A673 (cell line): Measurements from ENCODE around the gene NLRP9. TPM values are rescaled to one million over a fixed set of nuclear protein-coding genes. Genes with fewer than 3 reads are reported as not detected.
A peak's percentile ranks its signal among the peaks of the same experiment; 100 is the strongest.

ENCODE experiments used
- BruUV-seq: library from RNA; stranded (reverse); fragments of 400-500 nt; replicated peaks from 2 replicates; lab custom pipeline; 2021; lab: Mats Ljungman, UMichigan
- CTCF ChIA-PET: fragments of 300-600 bp; sonication (Branson Sonifier 250); formaldehyde crosslinking; loops from one replicate; lab custom pipeline; 2022; ENCODE audit warnings: antibody characterized with exemption; lab: Charles Lee
- POLR2A ChIA-PET: fragments of 300-600 bp; sonication (Branson Sonifier 250); formaldehyde crosslinking; loops from one replicate; lab custom pipeline; 2022; ENCODE audit warnings: antibody characterized with exemption; ENCODE audit not compliant: low non-redundant PET; lab: Charles Lee
- DNase-seq: peaks from one replicate; pipeline ENCODE4 v3.0.0-alpha.2; 2015; ENCODE audit warnings: low spot score
- H3K27ac ChIP-seq: fragments of 200-600 bp; sonication (generic); 2 replicates; pipeline ENCODE4 v1.5.1; 2016; ENCODE audit warnings: mixed run types, low read depth, mild to moderate bottlenecking, mixed read lengths, antibody characterized with exemption, low read length; ENCODE audit not compliant: poor library complexity, severe bottlenecking
- H3K27me3 ChIP-seq: fragments of 200-600 bp; sonication (generic); replicated peaks from 2 replicates; pipeline ENCODE4 v1.6.1; 2017; ENCODE audit warnings: mixed run types, low read depth, mild to moderate bottlenecking, mixed read lengths, antibody characterized with exemption, low read length; ENCODE audit not compliant: insufficient read depth, poor library complexity
- H3K36me3 ChIP-seq: fragments of 200-600 bp; sonication (generic); 2 replicates; pipeline ENCODE4 v1.6.1; 2016; ENCODE audit warnings: mixed run types, mild to moderate bottlenecking, mixed read lengths, antibody characterized with exemption, low read length; ENCODE audit not compliant: insufficient read depth, poor library complexity, severe bottlenecking
- H3K4me1 ChIP-seq: fragments of 200-600 bp; sonication (generic); 2 replicates; pipeline ENCODE4 v1.6.1; 2017; ENCODE audit warnings: mixed run types, mild to moderate bottlenecking, mixed read lengths, antibody characterized with exemption, low read length; ENCODE audit not compliant: insufficient read depth, poor library complexity, severe bottlenecking
- H3K4me3 ChIP-seq: fragments of 200-600 bp; sonication (generic); 2 replicates; pipeline ENCODE4 v1.5.1; 2016; ENCODE audit warnings: low read depth, mixed run types, mild to moderate bottlenecking, mixed read lengths, low read length; ENCODE audit not compliant: poor library complexity, severe bottlenecking
- H3K9me3 ChIP-seq: fragments of 200-600 bp; sonication (generic); 2 replicates; pipeline ENCODE4 v1.6.1; 2016; ENCODE audit warnings: mixed run types, low read depth, mild to moderate bottlenecking, mixed read lengths, antibody characterized with exemption, low read length; ENCODE audit not compliant: poor library complexity, severe bottlenecking
- EZH2 ChIP-seq: fragments of 200-600 bp; sonication (generic); IDR thresholded peaks from 2 replicates; pipeline ENCODE4 v1.6.1; 2017; ENCODE audit warnings: borderline replicate concordance, low read depth, mild to moderate bottlenecking, mixed read lengths, antibody characterized with exemption, low read length; ENCODE audit not compliant: poor library complexity, severe bottlenecking
- intact Hi-C: fragments of 100-400 bp; cut with micrococcal nuclease; formaldehyde crosslinking; loops from one replicate; pipeline ENCODE4 v1.10.0; 2022; ENCODE audit not compliant: unreplicated experiment
- total RNA-seq: library from RNA; stranded (reverse); gene quantifications from 2 replicates; pipeline ENCODE4 v1.2.3, GENCODE V29; 2021
- TF ChIP-seq, protein P1 (sequence below): fragments of 300-800, 200-600 bp; sonication (generic); conservative IDR thresholded peaks from 2 replicates; pipeline ENCODE4 v1.5.1; 2017; ENCODE audit warnings: low read depth, mild to moderate bottlenecking, antibody characterized with exemption, low read length, moderate library complexity, mixed read lengths

Gene NLRP9
- total RNA-seq, 1 experiment from 2014 or later: not detected

DNA sequence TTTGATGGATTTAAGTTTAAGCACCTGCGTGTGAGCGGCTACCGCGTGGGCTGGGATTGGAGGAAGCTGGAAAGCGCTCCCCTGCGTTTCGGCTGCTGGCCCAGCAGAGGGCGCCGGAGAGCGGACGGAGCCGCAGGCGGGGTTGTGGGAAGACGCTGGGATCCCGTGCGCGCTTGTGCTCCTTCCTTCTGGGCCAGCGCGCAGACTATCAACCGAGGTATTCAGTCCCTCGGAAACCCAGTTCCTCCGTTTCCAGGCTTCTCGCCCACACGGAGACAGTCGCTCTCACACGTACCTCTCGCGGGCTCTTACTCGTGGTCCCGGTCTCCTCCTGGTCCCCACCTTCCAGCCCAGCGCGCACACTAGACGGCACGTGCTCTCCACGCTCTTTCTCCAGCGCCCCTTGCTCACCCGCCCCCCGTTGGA, 34.4 kb downstream of the NLRP9 start:
- H3K9me3 ChIP-seq: no peaks in the 10 kb centered on the region
- no peaks in the 10 kb centered on the region for H3K4me1 ChIP-seq
- ChIA-PET CTCF (interaction anchor here (0.6 to 1.4 kb wide), 2 partner anchors 13 to 106 kb away, joined by 3 to 5 read pairs; no protein-coding TSS in a partner anchor), POLR2A (no interaction called here)
- intact Hi-C loops: loop anchor here (2.0 kb wide), 1 partner anchor 105 kb away; no protein-coding TSS in a partner anchor
- BruUV-seq: no TSS peak
- no peaks in the 10 kb centered on the region for H3K27me3 ChIP-seq
- peaks cover 5% of the 10 kb centered on the region for H3K36me3 ChIP-seq
- TF ChIP-seq EZH2: no peak
- TF ChIP-seq, protein P1, sequence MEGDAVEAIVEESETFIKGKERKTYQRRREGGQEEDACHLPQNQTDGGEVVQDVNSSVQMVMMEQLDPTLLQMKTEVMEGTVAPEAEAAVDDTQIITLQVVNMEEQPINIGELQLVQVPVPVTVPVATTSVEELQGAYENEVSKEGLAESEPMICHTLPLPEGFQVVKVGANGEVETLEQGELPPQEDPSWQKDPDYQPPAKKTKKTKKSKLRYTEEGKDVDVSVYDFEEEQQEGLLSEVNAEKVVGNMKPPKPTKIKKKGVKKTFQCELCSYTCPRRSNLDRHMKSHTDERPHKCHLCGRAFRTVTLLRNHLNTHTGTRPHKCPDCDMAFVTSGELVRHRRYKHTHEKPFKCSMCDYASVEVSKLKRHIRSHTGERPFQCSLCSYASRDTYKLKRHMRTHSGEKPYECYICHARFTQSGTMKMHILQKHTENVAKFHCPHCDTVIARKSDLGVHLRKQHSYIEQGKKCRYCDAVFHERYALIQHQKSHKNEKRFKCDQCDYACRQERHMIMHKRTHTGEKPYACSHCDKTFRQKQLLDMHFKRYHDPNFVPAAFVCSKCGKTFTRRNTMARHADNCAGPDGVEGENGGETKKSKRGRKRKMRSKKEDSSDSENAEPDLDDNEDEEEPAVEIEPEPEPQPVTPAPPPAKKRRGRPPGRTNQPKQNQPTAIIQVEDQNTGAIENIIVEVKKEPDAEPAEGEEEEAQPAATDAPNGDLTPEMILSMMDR: peak; percentile 88
- H3K27ac ChIP-seq: no peak overlapping the region
- DNase-seq: peak; percentile 66
- no peak overlapping the region for H3K4me3 ChIP-seq

DNA sequence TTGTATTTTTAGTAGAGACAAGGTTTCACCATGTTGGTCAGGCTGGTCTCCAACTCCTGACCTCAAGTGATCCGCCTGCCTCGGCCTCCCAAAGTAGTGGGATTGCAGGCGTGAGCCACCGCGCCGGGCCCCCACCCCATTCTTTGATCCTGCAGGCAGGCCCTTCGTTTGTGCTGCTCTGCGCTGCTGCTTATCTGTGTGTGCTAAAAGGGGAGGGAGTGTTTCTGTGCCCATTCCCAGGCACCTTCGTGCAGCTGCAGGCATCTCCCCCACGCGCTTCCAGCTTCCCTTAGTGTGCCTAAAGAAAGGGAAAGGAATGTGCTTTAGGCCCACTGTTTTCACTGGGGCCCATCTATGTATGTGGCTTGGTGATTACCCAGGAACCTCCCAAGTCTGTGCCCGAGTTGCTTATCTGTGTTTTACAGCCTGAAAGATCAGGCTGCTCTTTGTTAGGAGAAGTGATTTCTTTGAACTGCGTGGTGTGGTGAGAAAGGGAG, 36.0 kb downstream of the NLRP9 start:
- Histone ChIP-seq H3K27ac (no peak overlapping the region), H3K9me3 (no peaks in the 10 kb centered on the region), H3K36me3 (peaks cover 11% of the 10 kb centered on the region), H3K4me3 (no peak overlapping the region), H3K4me1 (no peaks in the 10 kb centered on the region), H3K27me3 (no peaks in the 10 kb centered on the region)
- no peak for DNase-seq
- POLR2A ChIA-PET: no interaction called here
- intact Hi-C loops: loop anchor here (2.0 kb wide), 1 partner anchor 107 kb away; no protein-coding TSS in a partner anchor
- no peak for TF ChIP-seq EZH2
- TF ChIP-seq, protein P1: no peak
- BruUV-seq: no TSS peak
- CTCF ChIA-PET: no interaction called here

DNA sequence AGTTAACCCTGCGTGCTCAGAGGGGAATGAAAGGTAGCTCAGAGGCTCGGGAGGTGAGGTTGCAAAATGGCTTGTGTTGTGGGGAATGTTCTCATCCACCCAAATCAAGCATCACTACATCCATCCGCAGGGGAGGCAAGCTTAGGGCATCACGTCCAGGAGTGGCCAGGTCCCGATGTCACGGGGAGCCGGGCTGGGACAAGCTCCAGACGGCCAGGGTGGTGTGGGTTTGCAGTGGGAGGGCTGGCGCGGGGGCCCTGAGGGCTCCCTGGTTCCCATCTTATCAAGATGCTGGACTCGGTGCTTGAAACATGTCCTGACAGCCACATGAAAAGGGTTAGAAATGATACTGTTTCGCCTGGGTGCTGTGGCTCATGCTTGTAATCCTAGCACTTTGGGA, 37.4 kb downstream of the NLRP9 start:
- ChIA-PET CTCF (interaction anchor here (0.7 kb wide), 1 partner anchor 50 kb away, joined by 5 read pairs; no protein-coding TSS in a partner anchor), POLR2A (no interaction called here)
- BruUV-seq: no TSS peak
- no peaks in the 10 kb centered on the region for H3K9me3 ChIP-seq
- DNase-seq: no peak
- H3K4me1 ChIP-seq: no peaks in the 10 kb centered on the region
- H3K36me3 ChIP-seq: peaks cover 12% of the 10 kb centered on the region
- no peaks in the 10 kb centered on the region for H3K27me3 ChIP-seq
- intact Hi-C loops: no loop called here
- H3K4me3 ChIP-seq: no peak overlapping the region
- no peak overlapping the region for H3K27ac ChIP-seq
- TF ChIP-seq, protein P1: no peak
- TF ChIP-seq EZH2: no peak
